ENCODE results near the gene GHR.

The GHR gene

GRCh38 chr5:42461033-42461432, 37.8 kb downstream of the GHR start:
- TF ChIP-seq PPARA (CRISPR knock-in tag; IDR thresholded peaks at IDR 0.05; ENCODE audit: borderline replicate concordance), result no peak
- TF ChIP-seq RARB (CRISPR knock-in tag; IDR thresholded peaks at IDR 0.05), result no peak
- no peak for TF ChIP-seq POU6F1 (CRISPR knock-in tag; IDR thresholded peaks at IDR 0.05; ENCODE audit: borderline replicate concordance, low read depth)
- no peak for TF ChIP-seq ZFP30 (CRISPR knock-in tag; IDR thresholded peaks at IDR 0.05)
- no peak for TF ChIP-seq SNAI2 (CRISPR knock-in tag; IDR thresholded peaks at IDR 0.05)
- no peak for TF ChIP-seq ZNF565 (CRISPR knock-in tag; conservative IDR thresholded peaks at IDR 0.05; ENCODE audit: low read depth)
- no peak for TF ChIP-seq GLIS3 (CRISPR knock-in tag; IDR thresholded peaks at IDR 0.05)
- TF ChIP-seq TOX (CRISPR knock-in tag; IDR thresholded peaks at IDR 0.05; ENCODE audit: borderline replicate concordance), result no peak
- TF ChIP-seq OSR1 (CRISPR knock-in tag; IDR thresholded peaks at IDR 0.05), result no peak
- no peak for TF ChIP-seq ISL1 (CRISPR knock-in tag; IDR thresholded peaks at IDR 0.05)
- TF ChIP-seq BACH2 (CRISPR knock-in tag; IDR thresholded peaks at IDR 0.05; ENCODE audit: borderline replicate concordance), result no peak
- no peak for TF ChIP-seq TSHZ2 (CRISPR knock-in tag; IDR thresholded peaks at IDR 0.05)
- no peak for TF ChIP-seq CSDC2 (CRISPR knock-in tag; IDR thresholded peaks at IDR 0.05)
- no peak for TF ChIP-seq PATZ1 (CRISPR knock-in tag; IDR thresholded peaks at IDR 0.05; ENCODE audit: borderline replicate concordance)
- TF ChIP-seq TCF4 (CRISPR knock-in tag; IDR thresholded peaks at IDR 0.05; ENCODE audit: borderline replicate concordance), result no peak
- no peak for TF ChIP-seq ESRRG (CRISPR knock-in tag; IDR thresholded peaks at IDR 0.05)
- ATAC-seq, result no peak

- no peak for TF ChIP-seq TCF4 (CRISPR knock-in tag; IDR thresholded peaks at IDR 0.05; ENCODE audit: borderline replicate concordance)
- TF ChIP-seq TSHZ2 (CRISPR knock-in tag; IDR thresholded peaks at IDR 0.05), result no peak
- TF ChIP-seq RARB (CRISPR knock-in tag; IDR thresholded peaks at IDR 0.05), result no peak
- TF ChIP-seq ZC3H10 (CRISPR knock-in tag; IDR thresholded peaks at IDR 0.05), result no peak
- no peak for TF ChIP-seq BACH2 (CRISPR knock-in tag; IDR thresholded peaks at IDR 0.05; ENCODE audit: borderline replicate concordance)
- TF ChIP-seq CSDC2 (CRISPR knock-in tag; IDR thresholded peaks at IDR 0.05), result no peak
- no peak for TF ChIP-seq POU6F1 (CRISPR knock-in tag; IDR thresholded peaks at IDR 0.05; ENCODE audit: borderline replicate concordance, low read depth)
- TF ChIP-seq ZNF565 (CRISPR knock-in tag; conservative IDR thresholded peaks at IDR 0.05; ENCODE audit: low read depth), result no peak
- TF ChIP-seq ESRRG (CRISPR knock-in tag; IDR thresholded peaks at IDR 0.05), result no peak
- no peak for TF ChIP-seq ISL1 (CRISPR knock-in tag; IDR thresholded peaks at IDR 0.05)
- no peak for TF ChIP-seq PATZ1 (CRISPR knock-in tag; IDR thresholded peaks at IDR 0.05; ENCODE audit: borderline replicate concordance)
- no peak for TF ChIP-seq ARNTL (CRISPR knock-in tag; IDR thresholded peaks at IDR 0.05; ENCODE audit: borderline replicate concordance, low read depth)
- no peak for TF ChIP-seq ZFP30 (CRISPR knock-in tag; IDR thresholded peaks at IDR 0.05)
- TF ChIP-seq OSR1 (CRISPR knock-in tag; IDR thresholded peaks at IDR 0.05), result no peak
- no peak for TF ChIP-seq ZNF70 (CRISPR knock-in tag; IDR thresholded peaks at IDR 0.05)
- no peak for TF ChIP-seq GLIS3 (CRISPR knock-in tag; IDR thresholded peaks at IDR 0.05)
- ATAC-seq, result no peak
Observed at GRCh38 chr5:42461507-42461906, 38.3 kb downstream of the GHR start.
